ENCODE results near the gene HIF1A. TPM values are rescaled to one million over a fixed set of nuclear protein-coding genes. Genes with fewer than 3 reads are reported as not detected.
A peak's percentile ranks its signal among the peaks of the same experiment; 100 is the strongest.

HIF1A gene
- total RNA-seq, 1 donor from 2014 or later = 435 TPM

GRCh38 chr14:61747342-61747741 is 52.0 kb downstream of the HIF1A start:
- H3K4me1 ChIP-seq (ENCODE audit: insufficient read depth, low read length) = peaks cover 3% of the 10 kb centered on the region
- peaks cover 36% of the 10 kb centered on the region for H4K20me1 ChIP-seq (ENCODE audit: insufficient read depth, low read length)
- no peak overlapping the region for H3K9ac ChIP-seq (ENCODE audit: low read length)
- TF ChIP-seq CTCF (IDR thresholded peaks at IDR 0.05; ENCODE audit: insufficient read depth, low read depth, low read length) = no peak
- TF ChIP-seq EZH2 (IDR thresholded peaks at IDR 0.05; ENCODE audit: insufficient read depth, low read length) = no peak
- Mint-ChIP-seq H3K4me1 (ENCODE audit: low read depth, unreplicated experiment) (peaks cover 31% of the 10 kb centered on the region), H3K27ac (ENCODE audit: unreplicated experiment) (no peak overlapping the region), H3K27me3 (ENCODE audit: low read depth, unreplicated experiment) (no peaks in the 10 kb centered on the region), H3K4me3 (ENCODE audit: unreplicated experiment) (peak overlapping the region; percentile 27), H3K36me3 (ENCODE audit: low read depth, unreplicated experiment) (peaks cover 27% of the 10 kb centered on the region), H3K9me3 (ENCODE audit: unreplicated experiment) (no peaks in the 10 kb centered on the region)
- no peaks in the 10 kb centered on the region for H3K9me3 ChIP-seq (ENCODE audit: insufficient read depth, low read depth, low read length)
- H3K79me2 ChIP-seq (ENCODE audit: insufficient read depth, low read length) = peaks cover 14% of the 10 kb centered on the region
- H3K27me3 ChIP-seq (ENCODE audit: insufficient read depth, low read length) = no peaks in the 10 kb centered on the region
- FAIRE-seq (no peak), DNase-seq (ENCODE audit: low read depth) (no peak)
- H2AFZ ChIP-seq (ENCODE audit: low read depth, low read length) = no peak overlapping the region
- peaks cover 53% of the 10 kb centered on the region for H3K36me3 ChIP-seq (ENCODE audit: insufficient read depth, low read length)
- H3K4me3 ChIP-seq (ENCODE audit: insufficient read depth, low read depth, low read length) = no peak overlapping the region
- no peak overlapping the region for H3K4me2 ChIP-seq (ENCODE audit: low read length)
- no peak overlapping the region for H3K27ac ChIP-seq (ENCODE audit: low read depth, low read length)

- H2AFZ ChIP-seq (ENCODE audit: low read depth, low read length) = no peak overlapping the region
- no peak for FAIRE-seq
- H3K36me3 Mint-ChIP-seq (ENCODE audit: low read depth, unreplicated experiment) = peaks cover 28% of the 10 kb centered on the region
- no peaks in the 10 kb centered on the region for H3K9me3 Mint-ChIP-seq (ENCODE audit: unreplicated experiment)
- no peak overlapping the region for H3K27ac ChIP-seq (ENCODE audit: low read depth, low read length)
- no peaks in the 10 kb centered on the region for H3K27me3 ChIP-seq (ENCODE audit: insufficient read depth, low read length)
- H3K27ac Mint-ChIP-seq (ENCODE audit: unreplicated experiment) = no peak overlapping the region
- H3K36me3 ChIP-seq (ENCODE audit: insufficient read depth, low read length) = peaks cover 45% of the 10 kb centered on the region
- H3K27me3 Mint-ChIP-seq (ENCODE audit: low read depth, unreplicated experiment) = no peaks in the 10 kb centered on the region
- peaks cover 12% of the 10 kb centered on the region for H3K79me2 ChIP-seq (ENCODE audit: insufficient read depth, low read length)
- TF ChIP-seq EZH2 (IDR thresholded peaks at IDR 0.05; ENCODE audit: insufficient read depth, low read length) (no peak), CTCF (IDR thresholded peaks at IDR 0.05; ENCODE audit: insufficient read depth, low read depth, low read length) (no peak)
- H3K4me3 ChIP-seq (ENCODE audit: insufficient read depth, low read depth, low read length) = no peak overlapping the region
- DNase-seq (ENCODE audit: low read depth) = no peak
- H3K4me3 Mint-ChIP-seq (ENCODE audit: unreplicated experiment) = peak overlapping the region; percentile 84
- peaks cover 3% of the 10 kb centered on the region for H3K4me1 ChIP-seq (ENCODE audit: insufficient read depth, low read length)
- no peaks in the 10 kb centered on the region for H3K9me3 ChIP-seq (ENCODE audit: insufficient read depth, low read depth, low read length)
- no peak overlapping the region for H3K4me2 ChIP-seq (ENCODE audit: low read length)
- H3K4me1 Mint-ChIP-seq (ENCODE audit: low read depth, unreplicated experiment) = peaks cover 40% of the 10 kb centered on the region
- H4K20me1 ChIP-seq (ENCODE audit: insufficient read depth, low read length) = peaks cover 22% of the 10 kb centered on the region
- no peak overlapping the region for H3K9ac ChIP-seq (ENCODE audit: low read length)
Measured at GRCh38 chr14:61749264-61749663, 54.0 kb downstream of the HIF1A start.

GRCh38 chr14:61749867-61750266 is 54.6 kb downstream of the HIF1A start:
- Mint-ChIP-seq H3K27me3 (ENCODE audit: low read depth, unreplicated experiment) (no peaks in the 10 kb centered on the region), H3K4me1 (ENCODE audit: low read depth, unreplicated experiment) (peaks cover 44% of the 10 kb centered on the region), H3K4me3 (ENCODE audit: unreplicated experiment) (peak overlapping the region; percentile 84), H3K9me3 (ENCODE audit: unreplicated experiment) (no peaks in the 10 kb centered on the region), H3K27ac (ENCODE audit: unreplicated experiment) (peak overlapping the region; percentile 81), H3K36me3 (ENCODE audit: low read depth, unreplicated experiment) (peaks cover 28% of the 10 kb centered on the region)
- no peak for DNase-seq (ENCODE audit: low read depth)
- Histone ChIP-seq H3K9ac (ENCODE audit: low read length) (no peak overlapping the region), H3K27ac (ENCODE audit: low read depth, low read length) (no peak overlapping the region), H3K4me1 (ENCODE audit: insufficient read depth, low read length) (peaks cover 3% of the 10 kb centered on the region), H3K4me2 (ENCODE audit: low read length) (peak overlapping the region; percentile 76), H3K79me2 (ENCODE audit: insufficient read depth, low read length) (peaks cover 12% of the 10 kb centered on the region), H3K27me3 (ENCODE audit: insufficient read depth, low read length) (no peaks in the 10 kb centered on the region), H3K9me3 (ENCODE audit: insufficient read depth, low read depth, low read length) (no peaks in the 10 kb centered on the region), H2AFZ (ENCODE audit: low read depth, low read length) (no peak overlapping the region), H3K36me3 (ENCODE audit: insufficient read depth, low read length) (peaks cover 41% of the 10 kb centered on the region), H4K20me1 (ENCODE audit: insufficient read depth, low read length) (peaks cover 19% of the 10 kb centered on the region), H3K4me3 (ENCODE audit: insufficient read depth, low read depth, low read length) (no peak overlapping the region)
- TF ChIP-seq EZH2 (IDR thresholded peaks at IDR 0.05; ENCODE audit: insufficient read depth, low read length) = no peak
- TF ChIP-seq CTCF (IDR thresholded peaks at IDR 0.05; ENCODE audit: insufficient read depth, low read depth, low read length) = no peak
- FAIRE-seq = no peak
